Measurements from ENCODE around the gene ZNF81.

Gene ZNF81

GRCh38 chrX:47873123-47873522, 36.4 kb downstream of the ZNF81 start:
- H3K27ac ChIP-seq: no peak overlapping the region
- TF ChIP-seq ZFX (IDR thresholded peaks at IDR 0.05) (no peak), CTCF (conservative IDR thresholded peaks at IDR 0.05) (no peak)

- no peak overlapping the region for H3K27ac ChIP-seq
- TF ChIP-seq ZFX (IDR thresholded peaks at IDR 0.05) (no peak), CTCF (conservative IDR thresholded peaks at IDR 0.05) (no peak)
Measured at GRCh38 chrX:47877327-47877726, 40.6 kb downstream of the ZNF81 start.

GRCh38 chrX:47878198-47878597, 41.5 kb downstream of the ZNF81 start:
- TF ChIP-seq ZFX (IDR thresholded peaks at IDR 0.05) (no peak), CTCF (conservative IDR thresholded peaks at IDR 0.05) (no peak)
- no peak overlapping the region for H3K27ac ChIP-seq

- H3K27ac ChIP-seq: no peak overlapping the region
- TF ChIP-seq CTCF (conservative IDR thresholded peaks at IDR 0.05) (no peak), ZFX (IDR thresholded peaks at IDR 0.05) (no peak)
Measured at GRCh38 chrX:47879463-47879862, 42.8 kb downstream of the ZNF81 start.

- TF ChIP-seq CTCF (conservative IDR thresholded peaks at IDR 0.05): no peak
- no peak for TF ChIP-seq ZFX (IDR thresholded peaks at IDR 0.05)
Measured at GRCh38 chrX:47880927-47881326, 44.2 kb downstream of the ZNF81 start.

GRCh38 chrX:47885501-47885900, 48.8 kb downstream of the ZNF81 start:
- TF ChIP-seq ZFX (IDR thresholded peaks at IDR 0.05) (no peak), CTCF (conservative IDR thresholded peaks at IDR 0.05) (no peak)

More at GRCh38 chrX:47880927-47881326, 44.2 kb downstream of the ZNF81 start:
- H3K27ac ChIP-seq: no peak overlapping the region

GRCh38 chrX:47898024-47898423, 61.3 kb downstream of the ZNF81 start:
- TF ChIP-seq ZFX (IDR thresholded peaks at IDR 0.05) (no peak), CTCF (conservative IDR thresholded peaks at IDR 0.05) (no peak)
- H3K27ac ChIP-seq: no peak overlapping the region

More at GRCh38 chrX:47885501-47885900, 48.8 kb downstream of the ZNF81 start:
- H3K27ac ChIP-seq: no peak overlapping the region

All from C4-2B (cell line).